ENCODE measurements around the gene CDCA7. TPM values are rescaled to one million over a fixed set of nuclear protein-coding genes. Genes with fewer than 3 reads are reported as not detected.
"Not testable (repeated sequence)": the region's sequence is repeated elsewhere in the genome, so short reads cannot be mapped to it uniquely, and the experiment has no call there.

CDCA7 gene
- total RNA-seq, 1 donor from 2014 or later: 1.5 TPM

DNA sequence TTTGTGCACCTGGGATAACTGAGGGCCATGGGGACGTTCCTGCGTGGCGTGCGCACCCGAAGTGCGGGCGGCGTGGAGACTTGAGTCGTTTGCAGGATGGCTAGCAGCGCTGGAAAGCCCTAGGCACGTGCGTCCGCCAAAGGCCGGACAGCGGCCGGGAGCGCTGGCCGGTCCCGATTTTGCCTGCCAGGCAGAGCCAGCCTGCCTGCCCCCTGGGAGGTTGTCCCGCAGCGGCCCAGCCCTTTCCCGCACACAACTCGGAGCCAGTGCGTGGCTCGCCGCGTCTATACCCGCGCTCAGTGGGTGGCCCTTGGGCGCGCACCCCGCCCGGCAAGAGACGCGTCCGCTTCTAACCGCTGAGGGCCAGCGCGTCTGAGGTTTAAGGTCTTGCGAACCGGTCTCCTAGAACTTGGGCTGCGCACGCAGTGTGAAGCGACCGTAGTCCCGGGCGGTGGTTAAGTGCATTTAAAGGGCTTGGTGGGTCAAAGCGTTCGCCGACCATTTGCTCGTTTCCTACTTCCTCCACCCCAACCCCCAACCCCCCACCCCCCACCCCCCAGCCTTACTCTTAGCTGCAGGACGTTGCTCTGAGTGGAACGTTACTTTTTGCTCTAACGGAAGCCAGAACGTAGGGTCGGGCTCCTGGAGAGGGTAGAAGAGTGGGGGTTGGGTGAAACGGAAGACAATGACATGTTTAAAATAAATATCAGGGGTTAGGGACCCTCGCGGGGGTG is 627 bp downstream of the CDCA7 start:
- intact Hi-C loops (cut with DNase I): loop anchor here (10.0 kb wide), 1 partner anchor 330 kb away; no protein-coding TSS in a partner anchor
- ATAC-seq: peak; percentile 77
- peak; percentile 77 for DNase-seq (ENCODE audit: missing footprints)

- ATAC-seq (no peak), DNase-seq (ENCODE audit: missing footprints) (no peak)
- intact Hi-C loops (cut with DNase I): loop anchor here (10.0 kb wide), 1 partner anchor 331 kb away; no protein-coding TSS in a partner anchor
These were observed 1.3 kb downstream of the CDCA7 start for GRCh38 chr2:173355866-173356508.

- intact Hi-C loops (cut with DNase I): loop anchor here (10.0 kb wide), 1 partner anchor 333 kb away; no protein-coding TSS in a partner anchor
- DNase-seq (ENCODE audit: missing footprints): no peak
- ATAC-seq: no peak
These were observed 2.7 kb downstream of the CDCA7 start for GRCh38 chr2:173357346-173357745.

DNA sequence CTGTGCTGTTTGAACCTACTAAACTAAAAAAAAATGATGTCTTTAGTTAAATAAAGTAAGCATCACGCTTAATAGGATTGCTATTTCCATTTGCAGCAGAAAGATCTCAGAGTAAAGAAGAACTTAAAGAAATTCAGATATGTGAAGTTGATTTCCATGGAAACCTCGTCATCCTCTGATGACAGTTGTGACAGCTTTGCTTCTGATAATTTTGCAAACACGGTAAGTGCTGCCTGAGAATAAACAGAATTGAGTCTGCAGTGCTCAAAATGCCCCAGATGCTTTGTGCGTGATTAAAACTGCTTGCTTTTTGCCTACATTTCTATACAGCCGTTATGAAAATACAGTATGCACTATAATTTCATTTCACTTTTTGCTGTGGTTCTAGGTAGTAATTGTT is 3.9 kb downstream of the CDCA7 start:
- DNase-seq (ENCODE audit: missing footprints): no peak
- intact Hi-C loops (cut with DNase I): loop anchor here (10.0 kb wide), 1 partner anchor 334 kb away; no protein-coding TSS in a partner anchor
- no peak for ATAC-seq

DNA sequence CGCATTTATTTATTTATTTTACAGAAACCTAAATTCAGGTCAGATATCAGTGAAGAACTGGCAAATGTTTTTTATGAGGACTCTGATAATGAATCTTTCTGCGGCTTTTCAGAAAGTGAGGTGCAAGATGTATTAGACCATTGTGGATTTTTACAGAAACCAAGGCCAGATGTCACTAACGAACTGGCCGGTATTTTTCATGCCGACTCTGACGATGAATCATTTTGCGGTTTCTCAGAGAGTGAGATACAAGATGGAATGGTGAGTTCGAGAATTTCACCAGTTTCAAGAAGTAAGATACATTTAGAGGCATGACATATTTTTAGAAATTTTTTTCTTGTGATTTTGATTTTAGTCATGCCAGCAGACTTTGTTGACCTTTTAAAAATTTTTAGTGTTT is 4.6 kb downstream of the CDCA7 start:
- ATAC-seq: no peak
- DNase-seq (ENCODE audit: missing footprints): no peak
- intact Hi-C loops (cut with DNase I): loop anchor here (10.0 kb wide), 1 partner anchor 334 kb away; no protein-coding TSS in a partner anchor

DNA sequence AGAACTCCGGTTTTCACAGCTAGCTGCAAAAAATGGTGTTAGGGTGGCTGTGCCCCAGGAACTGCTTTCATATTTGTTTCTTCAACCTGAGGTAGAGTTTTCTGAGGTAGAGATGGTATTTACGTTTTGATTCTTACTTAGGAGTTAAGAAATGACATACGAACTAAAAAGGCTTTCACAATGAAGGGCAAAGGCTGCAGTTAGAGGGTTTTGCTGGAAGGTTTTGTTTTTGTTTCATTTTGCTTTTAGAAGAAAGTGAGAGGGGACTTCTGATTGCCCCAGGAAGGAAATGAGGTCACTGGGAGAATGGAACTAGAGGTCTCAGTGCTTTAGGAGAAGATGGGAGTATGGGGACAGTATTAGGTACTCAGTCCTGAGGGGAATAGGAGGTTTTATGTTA is 15.5 kb downstream of the CDCA7 start:
- DNase-seq (ENCODE audit: missing footprints): no peak
- ATAC-seq: no peak
- intact Hi-C loops (cut with DNase I): no loop called here

- ATAC-seq (no peak), DNase-seq (ENCODE audit: missing footprints) (no peak)
- intact Hi-C loops (cut with DNase I): no loop called here
These were observed 16.4 kb downstream of the CDCA7 start for GRCh38 chr2:173371023-173371422.

DNA sequence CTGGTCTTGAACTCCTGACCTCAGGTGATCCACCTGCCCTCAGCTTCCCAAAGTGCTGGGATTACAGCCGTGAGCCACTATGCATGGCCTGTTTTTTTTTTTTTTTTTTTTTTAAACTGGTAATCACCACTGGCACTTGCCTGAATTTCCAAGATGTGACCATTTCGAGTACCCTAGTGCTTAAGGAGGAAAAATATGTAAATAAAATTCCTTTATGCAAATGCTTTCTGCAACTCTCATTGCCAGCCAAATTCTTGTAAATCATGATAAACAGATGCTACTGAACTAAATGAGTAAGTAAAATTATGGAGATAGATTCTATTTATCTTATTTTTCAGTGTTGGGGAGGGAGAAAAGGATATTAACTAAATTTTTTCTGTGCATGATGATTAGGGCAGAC is 18.6 kb downstream of the CDCA7 start:
- no peak for ATAC-seq
- DNase-seq (ENCODE audit: missing footprints): no peak
- intact Hi-C loops (cut with DNase I): no loop called here

GRCh38 chr2:173374634-173375033 is 20.0 kb downstream of the CDCA7 start:
- DNase-seq (ENCODE audit: missing footprints) (no peak), ATAC-seq (no peak)
- intact Hi-C loops (cut with DNase I): no loop called here

GRCh38 chr2:173385534-173385933 is 30.9 kb downstream of the CDCA7 start:
- intact Hi-C loops (cut with DNase I); DNase-seq (ENCODE audit: missing footprints); ATAC-seq: not testable (repeated sequence)

- intact Hi-C loops (cut with DNase I): no loop called here
- no peak for DNase-seq (ENCODE audit: missing footprints)
- no peak for ATAC-seq
These were observed 31.5 kb downstream of the CDCA7 start for GRCh38 chr2:173386021-173386737.

DNA sequence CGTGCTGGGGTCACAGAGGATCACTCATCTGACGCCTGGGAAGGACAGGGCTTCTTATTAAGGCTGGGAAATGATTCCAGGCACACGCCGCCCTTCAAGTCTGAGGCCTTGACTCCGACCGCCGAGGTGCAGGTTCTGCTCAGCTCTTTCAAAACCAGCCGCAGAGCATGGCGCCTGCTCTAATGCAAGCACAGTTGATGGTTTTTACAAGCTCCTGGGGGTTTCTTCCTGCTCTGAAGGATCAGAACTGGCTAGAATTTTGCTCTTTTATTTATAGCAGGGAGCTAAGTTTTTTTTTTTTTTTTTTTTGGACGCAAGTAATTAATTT is 32.0 kb downstream of the CDCA7 start:
- ATAC-seq (no peak), DNase-seq (ENCODE audit: missing footprints) (no peak)
- intact Hi-C loops (cut with DNase I): no loop called here

DNA sequence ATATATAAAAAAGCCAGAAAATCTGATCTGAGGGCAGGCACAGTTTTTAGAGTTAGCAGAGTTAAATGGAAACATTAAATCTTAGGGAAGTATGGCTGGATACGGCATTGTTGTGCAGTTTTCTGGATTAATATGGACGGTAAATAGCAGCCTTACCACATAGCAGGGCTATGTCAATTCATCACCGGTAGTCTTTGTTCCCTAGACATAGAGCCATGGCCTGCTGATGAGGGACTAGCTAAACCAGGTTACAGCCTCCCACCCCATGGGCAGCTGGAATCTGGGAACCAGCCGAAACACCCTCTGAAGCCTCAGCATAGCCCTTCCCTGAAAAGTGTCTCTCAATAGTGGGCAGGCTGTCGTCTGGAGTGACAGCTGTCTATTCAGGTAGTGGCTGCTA is 32.4 kb downstream of the CDCA7 start:
- intact Hi-C loops (cut with DNase I): no loop called here
- no peak for DNase-seq (ENCODE audit: missing footprints)
- ATAC-seq: no peak

DNA sequence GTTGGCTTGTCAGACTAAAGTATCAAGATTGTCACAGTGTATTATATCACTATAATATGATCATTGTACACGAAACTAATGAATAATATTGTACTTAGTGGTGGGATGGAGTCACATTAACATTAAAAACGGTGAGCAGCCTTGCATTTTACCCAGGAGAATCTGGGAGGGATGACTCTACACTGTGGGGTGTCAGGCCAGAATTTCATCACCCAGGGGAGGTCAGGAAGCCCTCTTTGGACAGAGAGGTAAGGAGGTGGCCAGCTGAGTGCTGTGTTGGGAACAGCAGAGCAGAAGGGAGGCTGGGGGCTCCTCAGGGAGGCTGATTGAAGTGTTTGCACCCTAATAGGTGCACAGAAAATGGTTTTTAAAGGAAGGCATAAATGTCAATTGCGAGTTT is 33.0 kb downstream of the CDCA7 start:
- no peak for DNase-seq (ENCODE audit: missing footprints)
- ATAC-seq: no peak
- intact Hi-C loops (cut with DNase I): no loop called here

GRCh38 chr2:173388795-173389194 is 34.1 kb downstream of the CDCA7 start:
- no peak for ATAC-seq

GRCh38 chr2:173390036-173390435 is 35.4 kb downstream of the CDCA7 start:
- no peak for DNase-seq (ENCODE audit: missing footprints)
- intact Hi-C loops (cut with DNase I): loop anchor here (10.0 kb wide), 1 partner anchor 415 kb away; no protein-coding TSS in a partner anchor
- ATAC-seq: no peak

More at GRCh38 chr2:173388795-173389194, 34.1 kb downstream of the CDCA7 start:
- intact Hi-C loops (cut with DNase I): no loop called here
- DNase-seq (ENCODE audit: missing footprints): no peak

- ATAC-seq (no peak), DNase-seq (ENCODE audit: missing footprints) (no peak)
- intact Hi-C loops (cut with DNase I): loop anchor here (10.0 kb wide), 1 partner anchor 418 kb away; no protein-coding TSS in a partner anchor
These were observed 38.1 kb downstream of the CDCA7 start for GRCh38 chr2:173392731-173393130.

DNA sequence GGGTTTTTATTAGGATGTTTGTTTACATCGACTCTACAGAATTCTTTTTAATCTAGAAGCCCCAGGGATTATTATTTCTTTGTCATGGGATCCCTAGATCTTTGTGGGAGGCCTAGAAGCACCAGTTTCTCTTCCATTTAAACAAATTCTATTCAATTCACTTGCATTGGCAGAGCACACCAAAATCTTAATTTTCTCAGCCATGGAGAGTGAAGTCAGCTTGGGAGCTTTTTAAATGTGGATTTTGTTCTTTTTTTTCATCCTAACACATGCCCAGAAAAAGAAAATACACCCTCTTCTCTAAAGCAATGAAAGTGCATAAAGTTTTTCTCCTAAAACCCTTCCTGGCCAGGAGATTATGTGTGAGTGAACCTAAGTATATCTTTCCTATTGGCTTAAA is 38.5 kb downstream of the CDCA7 start:
- DNase-seq (ENCODE audit: missing footprints) (no peak), ATAC-seq (no peak)
- intact Hi-C loops (cut with DNase I): loop anchor here (10.0 kb wide), 1 partner anchor 418 kb away; no protein-coding TSS in a partner anchor

GRCh38 chr2:173393636-173394035 is 39.0 kb downstream of the CDCA7 start:
- intact Hi-C loops (cut with DNase I): loop anchor here (10.0 kb wide), 1 partner anchor 419 kb away; no protein-coding TSS in a partner anchor
- DNase-seq (ENCODE audit: missing footprints) (no peak), ATAC-seq (no peak)
